ENCODE measurements around the gene CALY. TPM values are rescaled to one million over a fixed set of nuclear protein-coding genes. Genes with fewer than 3 reads are reported as not detected.

The CALY gene
- polyA plus RNA-seq (2012; ENCODE audit: missing spikeins) = not detected

- TF ChIP-seq POLR2A (IDR thresholded peaks at IDR 0.05; ENCODE audit: low read depth, low read length) = no peak
- no peak for TF ChIP-seq TAF1 (IDR thresholded peaks at IDR 0.05; ENCODE audit: borderline replicate concordance, low read depth, low read length)
- no peak for TF ChIP-seq POLR2AphosphoS5 (IDR thresholded peaks at IDR 0.05; ENCODE audit: low read depth, low read length)
- DNase-seq (ENCODE audit: insufficient read length) (no peak), FAIRE-seq (no peak)
These were observed at the start of gene CALY for GRCh38 chr10:133336577-133337369. Gene CALY, minus strand, starts transcription at chr10:133336896. Its CDS starts 7,907 bp downstream, at chr10:133328989.

GRCh38 chr10:133385214-133385613 lies 48.5 kb upstream of the CALY start:
- TF ChIP-seq TAF1 (IDR thresholded peaks at IDR 0.05; ENCODE audit: borderline replicate concordance, low read depth, low read length) = no peak
- no peak for TF ChIP-seq POLR2AphosphoS5 (IDR thresholded peaks at IDR 0.05; ENCODE audit: low read depth, low read length)
- no peak for TF ChIP-seq POLR2A (IDR thresholded peaks at IDR 0.05; ENCODE audit: low read depth, low read length)
- FAIRE-seq (no peak), DNase-seq (ENCODE audit: insufficient read length) (no peak)

GRCh38 chr10:133384071-133384470 lies 47.4 kb upstream of the CALY start:
- DNase-seq (ENCODE audit: insufficient read length) (no peak), FAIRE-seq (no peak)
- no peak for TF ChIP-seq POLR2A (IDR thresholded peaks at IDR 0.05; ENCODE audit: low read depth, low read length)
- TF ChIP-seq TAF1 (IDR thresholded peaks at IDR 0.05; ENCODE audit: borderline replicate concordance, low read depth, low read length) = no peak
- no peak for TF ChIP-seq POLR2AphosphoS5 (IDR thresholded peaks at IDR 0.05; ENCODE audit: low read depth, low read length)

- no peak for TF ChIP-seq POLR2AphosphoS5 (IDR thresholded peaks at IDR 0.05; ENCODE audit: low read depth, low read length)
- no peak for TF ChIP-seq POLR2A (IDR thresholded peaks at IDR 0.05; ENCODE audit: low read depth, low read length)
- no peak for TF ChIP-seq TAF1 (IDR thresholded peaks at IDR 0.05; ENCODE audit: borderline replicate concordance, low read depth, low read length)
- DNase-seq (ENCODE audit: insufficient read length) (no peak), FAIRE-seq (no peak)
These were observed 46.9 kb upstream of the CALY start for GRCh38 chr10:133383551-133383950.

- FAIRE-seq = peak; percentile 14
- no peak for TF ChIP-seq TAF1 (IDR thresholded peaks at IDR 0.05; ENCODE audit: borderline replicate concordance, low read depth, low read length)
- TF ChIP-seq POLR2A (IDR thresholded peaks at IDR 0.05; ENCODE audit: low read depth, low read length) = no peak
- no peak for TF ChIP-seq POLR2AphosphoS5 (IDR thresholded peaks at IDR 0.05; ENCODE audit: low read depth, low read length)
- no peak for DNase-seq (ENCODE audit: insufficient read length)
These were observed 44.3 kb upstream of the CALY start for GRCh38 chr10:133381036-133381435.

GRCh38 chr10:133379801-133380666 lies 43.3 kb upstream of the CALY start:
- FAIRE-seq = no peak
- no peak for TF ChIP-seq TAF1 (IDR thresholded peaks at IDR 0.05; ENCODE audit: borderline replicate concordance, low read depth, low read length)
- TF ChIP-seq POLR2AphosphoS5 (IDR thresholded peaks at IDR 0.05; ENCODE audit: low read depth, low read length) = no peak
- TF ChIP-seq POLR2A (IDR thresholded peaks at IDR 0.05; ENCODE audit: low read depth, low read length) = no peak

GRCh38 chr10:133379152-133379800 lies 42.6 kb upstream of the CALY start, which contains the start of gene PAOX:
Gene PAOX, plus strand, starts transcription at chr10:133379262. Its CDS starts 55 bp downstream, at chr10:133379317.
- peak; percentile 88 for DNase-seq (ENCODE audit: insufficient read length)
- FAIRE-seq = peak; percentile 73
- peak; percentile 41; the same call in 1 of the 2 replicates for TF ChIP-seq POLR2AphosphoS5 (IDR thresholded peaks at IDR 0.05; ENCODE audit: low read depth, low read length)
- peak; percentile 56; the same call in 1 of the 2 replicates for TF ChIP-seq POLR2A (IDR thresholded peaks at IDR 0.05; ENCODE audit: low read depth, low read length)
- no peak; the same call in 1 of the 2 replicates for TF ChIP-seq TAF1 (IDR thresholded peaks at IDR 0.05; ENCODE audit: borderline replicate concordance, low read depth, low read length)

More at GRCh38 chr10:133379801-133380666, 43.3 kb upstream of the CALY start:
- DNase-seq (ENCODE audit: insufficient read length) = no peak

- TF ChIP-seq POLR2A (IDR thresholded peaks at IDR 0.05; ENCODE audit: low read depth, low read length) = no peak
- no peak for TF ChIP-seq POLR2AphosphoS5 (IDR thresholded peaks at IDR 0.05; ENCODE audit: low read depth, low read length)
- no peak for TF ChIP-seq TAF1 (IDR thresholded peaks at IDR 0.05; ENCODE audit: borderline replicate concordance, low read depth, low read length)
- FAIRE-seq = peak; percentile 79
- DNase-seq (ENCODE audit: insufficient read length) = peak; percentile 67
These were observed 41.8 kb upstream of the CALY start for GRCh38 chr10:133378251-133379096.

- DNase-seq (ENCODE audit: insufficient read length) (no peak), FAIRE-seq (no peak)
- TF ChIP-seq POLR2AphosphoS5 (IDR thresholded peaks at IDR 0.05; ENCODE audit: low read depth, low read length) = no peak
- TF ChIP-seq TAF1 (IDR thresholded peaks at IDR 0.05; ENCODE audit: borderline replicate concordance, low read depth, low read length) = no peak
- TF ChIP-seq POLR2A (IDR thresholded peaks at IDR 0.05; ENCODE audit: low read depth, low read length) = no peak
These were observed 41.1 kb upstream of the CALY start for GRCh38 chr10:133377818-133378250.
